Measurements from ENCODE around the gene GABRG3.

Gene GABRG3

GRCh38 chr15:27512281-27513001 lies 541.5 kb downstream of the GABRG3 start:
- Histone ChIP-seq H3K9me3 (peaks cover 9% of the 10 kb centered on the region), H3K27me3 (no peaks in the 10 kb centered on the region), H3K4me3 (ENCODE audit: low read depth in 1 of 2, low read length in 1 of 2) (no peak overlapping the region), H3K36me3 (no peaks in the 10 kb centered on the region), H3K27ac (no peak overlapping the region), H3K4me1 (ENCODE audit: control insufficient read depth in 1 of 2, insufficient read depth in 1 of 2, low read depth in 1 of 2, low read length in 1 of 2) (no peaks in the 10 kb centered on the region)
- no peak for TF ChIP-seq CTCF (IDR thresholded peaks at IDR 0.05)

GRCh38 chr15:27514526-27514925 lies 543.5 kb downstream of the GABRG3 start:
- TF ChIP-seq CTCF (IDR thresholded peaks at IDR 0.05): no peak
- H3K36me3 ChIP-seq: no peaks in the 10 kb centered on the region
- no peak overlapping the region for H3K27ac ChIP-seq
- H3K4me1 ChIP-seq (ENCODE audit: control insufficient read depth in 1 of 2, insufficient read depth in 1 of 2, low read depth in 1 of 2, low read length in 1 of 2): no peaks in the 10 kb centered on the region
- no peaks in the 10 kb centered on the region for H3K27me3 ChIP-seq
- H3K4me3 ChIP-seq (ENCODE audit: low read depth in 1 of 2, low read length in 1 of 2): no peak overlapping the region
- H3K9me3 ChIP-seq: peaks cover 9% of the 10 kb centered on the region

GRCh38 chr15:27527490-27528067 lies 556.6 kb downstream of the GABRG3 start:
- H3K9me3 ChIP-seq: no peaks in the 10 kb centered on the region
- no peak overlapping the region for H3K4me3 ChIP-seq (ENCODE audit: low read depth in 1 of 2, low read length in 1 of 2)
- H3K36me3 ChIP-seq: no peaks in the 10 kb centered on the region
- H3K4me1 ChIP-seq (ENCODE audit: control insufficient read depth in 1 of 2, insufficient read depth in 1 of 2, low read depth in 1 of 2, low read length in 1 of 2): no peaks in the 10 kb centered on the region
- no peak for TF ChIP-seq CTCF (IDR thresholded peaks at IDR 0.05)
- H3K27me3 ChIP-seq: no peaks in the 10 kb centered on the region
- no peak overlapping the region for H3K27ac ChIP-seq

GRCh38 chr15:27529399-27529798 lies 558.4 kb downstream of the GABRG3 start:
- Histone ChIP-seq H3K4me1 (ENCODE audit: control insufficient read depth in 1 of 2, insufficient read depth in 1 of 2, low read depth in 1 of 2, low read length in 1 of 2) (no peaks in the 10 kb centered on the region), H3K27me3 (no peaks in the 10 kb centered on the region), H3K9me3 (no peaks in the 10 kb centered on the region), H3K4me3 (ENCODE audit: low read depth in 1 of 2, low read length in 1 of 2) (no peak overlapping the region), H3K36me3 (no peaks in the 10 kb centered on the region), H3K27ac (no peak overlapping the region)
- TF ChIP-seq CTCF (IDR thresholded peaks at IDR 0.05): no peak

- no peaks in the 10 kb centered on the region for H3K4me1 ChIP-seq (ENCODE audit: control insufficient read depth in 1 of 2, insufficient read depth in 1 of 2, low read depth in 1 of 2, low read length in 1 of 2)
- no peaks in the 10 kb centered on the region for H3K9me3 ChIP-seq
- no peak overlapping the region for H3K4me3 ChIP-seq (ENCODE audit: low read depth in 1 of 2, low read length in 1 of 2)
- no peak for TF ChIP-seq CTCF (IDR thresholded peaks at IDR 0.05)
- no peaks in the 10 kb centered on the region for H3K36me3 ChIP-seq
- no peaks in the 10 kb centered on the region for H3K27me3 ChIP-seq
- no peak overlapping the region for H3K27ac ChIP-seq
Observed at GRCh38 chr15:27530994-27531393, 560.0 kb downstream of the GABRG3 start.
